HEK293 (cell line): Measurements from ENCODE around the gene BIRC6.

Experiments
- CTCF ChIA-PET: fragments of 350-600 bp; formaldehyde crosslinking; extraction: SDS; loops from one replicate; lab custom pipeline; 2021; ENCODE audit warnings: antibody characterized with exemption; lab: Yijun Ruan, JAX
- POLR2A ChIA-PET: fragments of 300-600 bp; formaldehyde crosslinking; extraction: SDS; loops from one replicate; lab custom pipeline; 2020; ENCODE audit warnings: antibody characterized with exemption, inconsistent platforms; lab: Yijun Ruan, JAX
- H3K27ac ChIP-seq: fragments of 200-500 bp; sonication (Bioruptor generic); 2 replicates; pipeline ENCODE4 v1.5.1; 2014; ENCODE audit warnings: low read depth, low read length, control low read depth, inconsistent platforms; ENCODE audit errors: extremely low read depth
- H3K36me3 ChIP-seq, 2 experiments: fragments of 200-500 bp in 1 of 2; sonication (Bioruptor generic) in 1 of 2; 1 replicate in 1 of 2; 2 replicates in 1 of 2; pipeline ENCODE4 v1.5.1; 2014 to 2017; ENCODE audit warnings: inconsistent platforms in 2 of 2, low read length in 2 of 2; ENCODE audit not compliant: control insufficient read depth in 2 of 2, insufficient read depth in 1 of 2
- H3K4me1 ChIP-seq: fragments of 200-500 bp; sonication (Bioruptor generic); 2 replicates; pipeline ENCODE4 v1.5.1; 2014; ENCODE audit warnings: mild to moderate bottlenecking, low read length, inconsistent platforms; ENCODE audit not compliant: control insufficient read depth, insufficient read depth
- H3K4me3 ChIP-seq: 2 replicates; pipeline ENCODE4 v1.5.1; 2011; ENCODE audit warnings: low read depth, mild to moderate bottlenecking, control low read depth, low read length, moderate library complexity
- H3K9me3 ChIP-seq: fragments of 200-500 bp; sonication (Bioruptor generic); 2 replicates; pipeline ENCODE4 v1.5.1; 2014; ENCODE audit warnings: low read depth, low read length, inconsistent platforms; ENCODE audit not compliant: control insufficient read depth, insufficient read depth
- AEBP2 ChIP-seq: fragments of 450-650 bp; formaldehyde crosslinking; IDR thresholded peaks from 2 replicates; pipeline ENCODE4 v1.5.1; 2016; ENCODE audit warnings: missing biosample characterization, missing genetic modification characterization, borderline replicate concordance
- BCL6B ChIP-seq: fragments of 450-650 bp; formaldehyde crosslinking; IDR thresholded peaks from 2 replicates; pipeline ENCODE4 v1.5.1; 2017; ENCODE audit warnings: missing biosample characterization, missing genetic modification characterization
- ZBTB26 ChIP-seq: fragments of 450-650 bp; formaldehyde crosslinking; optimal IDR thresholded peaks from 2 replicates; pipeline ENCODE3; 2016; ENCODE audit warnings: missing biosample characterization, mild to moderate bottlenecking, missing genetic modification characterization
- ZIC2 ChIP-seq: fragments of 450-650 bp; formaldehyde crosslinking; IDR thresholded peaks from 2 replicates; pipeline ENCODE4 v1.5.1; 2016; ENCODE audit warnings: missing biosample characterization, missing genetic modification characterization
- ZNF157 ChIP-seq: fragments of 450-650 bp; formaldehyde crosslinking; IDR thresholded peaks from 2 replicates; pipeline ENCODE4 v1.5.1; 2016; ENCODE audit warnings: missing biosample characterization, missing genetic modification characterization
- ZNF16 ChIP-seq: fragments of 450-650 bp; formaldehyde crosslinking; IDR thresholded peaks from 2 replicates; pipeline ENCODE4 v1.5.1; 2016; ENCODE audit warnings: low read depth, missing biosample characterization, missing genetic modification characterization
- ZNF24 ChIP-seq: fragments of 450-650 bp; formaldehyde crosslinking; IDR thresholded peaks from 2 replicates; pipeline ENCODE4 v1.5.1; 2016; ENCODE audit warnings: missing biosample characterization, missing genetic modification characterization
- ZNF26 ChIP-seq: fragments of 450-650 bp; formaldehyde crosslinking; IDR thresholded peaks from 2 replicates; pipeline ENCODE4 v1.5.1; 2016; ENCODE audit warnings: missing biosample characterization, missing genetic modification characterization
- ZNF274 ChIP-seq, 2 experiments: fragments of 200-500 bp in 1 of 2; fragments of 450-650 bp in 1 of 2; sonication (Bioruptor generic) in 1 of 2; formaldehyde crosslinking in 1 of 2; IDR thresholded peaks; 2 replicates each; pipeline versions ENCODE4 v1.5.1 to v1.6.1; 2014 to 2016; ENCODE audit warnings: borderline replicate concordance in 1 of 2, inconsistent platforms in 1 of 2, low read length in 1 of 2, missing biosample characterization in 1 of 2, missing genetic modification characterization in 1 of 2
- ZNF302 ChIP-seq: fragments of 450-650 bp; formaldehyde crosslinking; IDR thresholded peaks from 2 replicates; pipeline ENCODE4 v1.5.1; 2016; ENCODE audit warnings: missing biosample characterization, missing genetic modification characterization, low read depth
- ZNF433 ChIP-seq: fragments of 450-650 bp; formaldehyde crosslinking; IDR thresholded peaks from 2 replicates; pipeline ENCODE4 v1.5.1; 2016; ENCODE audit warnings: missing biosample characterization, missing genetic modification characterization, low read depth
- ZNF580 ChIP-seq: fragments of 450-650 bp; formaldehyde crosslinking; IDR thresholded peaks from 2 replicates; pipeline ENCODE4 v1.5.1; 2016; ENCODE audit warnings: missing biosample characterization, missing genetic modification characterization
- ZSCAN16 ChIP-seq: fragments of 450-650 bp; formaldehyde crosslinking; IDR thresholded peaks from 2 replicates; pipeline ENCODE4 v1.5.1; 2016; ENCODE audit warnings: missing biosample characterization, missing genetic modification characterization
- TF ChIP-seq, protein P1 (sequence below): fragments of 450-650 bp; formaldehyde crosslinking; IDR thresholded peaks from 2 replicates; pipeline ENCODE4 v1.5.1; 2016; ENCODE audit warnings: missing biosample characterization, missing genetic modification characterization
- TF ChIP-seq, protein P2 (sequence below): fragments of 450-650 bp; formaldehyde crosslinking; IDR thresholded peaks from 2 replicates; pipeline ENCODE4 v1.5.1; 2016; ENCODE audit warnings: missing biosample characterization, missing genetic modification characterization

Gene BIRC6

DNA sequence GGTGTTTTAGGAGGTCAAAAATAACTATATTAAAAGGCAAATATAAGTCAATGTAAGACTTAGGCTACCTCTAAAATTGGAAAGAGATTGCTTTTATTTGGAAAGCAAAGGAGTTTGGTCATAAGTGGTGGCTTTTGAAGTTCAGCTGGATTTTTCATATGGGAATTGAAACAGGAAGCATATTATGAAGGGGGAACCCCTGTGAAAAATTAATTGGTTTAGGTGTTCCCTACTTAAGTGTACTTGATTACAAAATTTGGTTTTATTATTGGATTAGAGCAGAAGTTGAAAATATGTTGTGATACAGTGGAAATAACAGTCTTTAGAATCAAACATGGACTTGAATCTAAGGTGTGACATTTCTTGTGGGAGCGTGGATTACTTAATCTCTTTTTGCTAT is 149.6 kb downstream of the BIRC6 start (continued):
- TF ChIP-seq AEBP2: no peak
- no peak for TF ChIP-seq ZNF24
- TF ChIP-seq ZNF433 (tag by site-specific recombination): no peak
- TF ChIP-seq, protein P1, sequence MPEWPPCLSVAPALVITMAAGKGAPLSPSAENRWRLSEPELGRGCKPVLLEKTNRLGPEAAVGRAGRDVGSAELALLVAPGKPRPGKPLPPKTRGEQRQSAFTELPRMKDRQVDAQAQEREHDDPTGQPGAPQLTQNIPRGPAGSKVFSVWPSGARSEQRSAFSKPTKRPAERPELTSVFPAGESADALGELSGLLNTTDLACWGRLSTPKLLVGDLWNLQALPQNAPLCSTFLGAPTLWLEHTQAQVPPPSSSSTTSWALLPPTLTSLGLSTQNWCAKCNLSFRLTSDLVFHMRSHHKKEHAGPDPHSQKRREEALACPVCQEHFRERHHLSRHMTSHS: no peak
- TF ChIP-seq ZSCAN16 (tag by site-specific recombination): no peak
- TF ChIP-seq, all 188 proteins: peak for 0

GRCh38 chr2:32514946-32515345 is 158.1 kb downstream of the BIRC6 start:
- no peaks in the 10 kb centered on the region for H3K4me1 ChIP-seq
- POLR2A ChIA-PET: no interaction called here
- H3K27ac ChIP-seq: no peak overlapping the region
- TF ChIP-seq, protein P2, sequence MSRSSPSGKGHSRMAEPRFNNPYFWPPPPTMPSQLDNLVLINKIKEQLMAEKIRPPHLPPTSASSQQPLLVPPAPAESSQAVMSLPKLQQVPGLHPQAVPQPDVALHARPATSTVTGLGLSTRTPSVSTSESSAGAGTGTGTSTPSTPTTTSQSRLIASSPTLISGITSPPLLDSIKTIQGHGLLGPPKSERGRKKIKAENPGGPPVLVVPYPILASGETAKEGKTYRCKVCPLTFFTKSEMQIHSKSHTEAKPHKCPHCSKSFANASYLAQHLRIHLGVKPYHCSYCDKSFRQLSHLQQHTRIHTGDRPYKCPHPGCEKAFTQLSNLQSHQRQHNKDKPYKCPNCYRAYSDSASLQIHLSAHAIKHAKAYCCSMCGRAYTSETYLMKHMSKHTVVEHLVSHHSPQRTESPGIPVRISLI (tag by site-specific recombination): no peak
- TF ChIP-seq ZBTB26 (tag by site-specific recombination) (no peak), ZNF157 (tag by site-specific recombination) (no peak), ZIC2 (tag by site-specific recombination) (no peak), ZNF274 (IDR thresholded peaks at IDR 0.05; ENCODE audit: low read length) (no peak), ZNF274 (tag by site-specific recombination; IDR thresholded peaks at IDR 0.05; ENCODE audit: borderline replicate concordance) (no peak), ZNF580 (tag by site-specific recombination) (no peak), ZNF26 (tag by site-specific recombination) (no peak), ZNF302 (tag by site-specific recombination) (no peak), ZNF16 (no peak)
- CTCF ChIA-PET: interaction anchor here (1.1 kb wide), 1 partner anchor 17 kb away, joined by 3 read pairs; no protein-coding TSS in a partner anchor
- H3K36me3 ChIP-seq: peaks cover 58 to 72% of the 10 kb centered on the region in 2 experiments
- H3K9me3 ChIP-seq: no peaks in the 10 kb centered on the region
- H3K4me3 ChIP-seq: no peak overlapping the region

DNA sequence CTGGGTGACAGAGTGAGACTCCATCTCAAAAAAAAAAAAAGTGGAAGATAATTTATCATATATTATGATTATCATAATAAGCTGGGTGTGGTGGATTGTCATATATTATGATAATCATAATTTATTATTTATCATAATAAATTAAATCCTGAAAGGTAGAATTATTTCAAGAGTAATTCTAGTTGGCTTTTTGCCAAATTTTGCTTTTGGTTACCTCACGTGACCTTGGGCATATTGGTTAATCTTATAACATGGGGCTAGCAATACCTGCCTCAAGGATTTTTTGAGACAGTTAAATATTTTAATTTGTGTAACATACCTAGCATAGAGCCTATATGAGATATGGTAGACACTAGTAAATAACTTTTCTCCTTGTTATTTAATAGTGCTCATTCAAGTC is 159.7 kb downstream of the BIRC6 start:
- TF ChIP-seq BCL6B: no peak
- TF ChIP-seq, all 188 proteins: peak for 0
- Histone ChIP-seq H3K36me3 (peaks cover 61 to 73% of the 10 kb centered on the region in 2 experiments), H3K4me1 (no peaks in the 10 kb centered on the region), H3K9me3 (no peaks in the 10 kb centered on the region), H3K27ac (no peak overlapping the region), H3K4me3 (no peak overlapping the region)
- ChIA-PET POLR2A (interaction anchor here (0.6 kb wide), 1 partner anchor 9 kb away, joined by 5 read pairs; no protein-coding TSS in a partner anchor), CTCF (no interaction called here)
